Left hindlimb (tissue), 1 donor: Measurements from ENCODE around the gene OR51B2.
"Not testable (repeated sequence)": the region's sequence is repeated elsewhere in the genome, so short reads cannot be mapped to it uniquely, and the experiment has no call there.

ENCODE experiments used
- DNase-seq: peaks from one replicate; pipeline ENCODE4 v3.0.0-alpha.2; 2018

OR51B2 gene

GRCh38 chr11:5324197-5324596 lies at the start of gene OR51B2:
TSS of gene OR51B2 (minus strand) at chr11:5324297. CDS start at chr11:5324297, 0 bp downstream.
- DNase-seq: no peak

DNA sequence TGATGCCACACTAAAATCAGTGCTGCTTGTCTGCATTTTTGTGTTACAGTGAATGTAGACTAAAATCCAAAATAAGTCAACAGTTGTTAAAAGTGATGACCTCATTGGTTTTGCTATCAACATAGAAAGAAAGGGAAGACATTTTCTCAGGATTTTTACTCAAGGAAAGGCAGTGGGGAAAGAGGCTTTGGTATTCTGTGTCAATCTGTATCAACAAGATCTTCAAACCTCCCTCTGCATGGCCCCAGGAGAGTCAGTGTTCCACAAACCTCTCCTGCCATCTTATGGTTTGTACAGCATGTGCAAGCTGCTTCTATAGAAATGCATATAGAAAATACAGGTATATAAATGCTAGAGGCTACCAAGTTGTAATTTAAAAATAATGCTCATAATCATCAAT lies 45.7 kb upstream of the OR51B2 start:
- no peak for DNase-seq

GRCh38 chr11:5368502-5369043 lies 44.5 kb upstream of the OR51B2 start:
- DNase-seq: no peak

GRCh38 chr11:5367448-5368074 lies 43.5 kb upstream of the OR51B2 start:
- no peak for DNase-seq

- DNase-seq: no peak
Measured at GRCh38 chr11:5366856-5367255, 42.8 kb upstream of the OR51B2 start.

GRCh38 chr11:5366365-5366764 lies 42.3 kb upstream of the OR51B2 start:
- DNase-seq: not testable (repeated sequence)

GRCh38 chr11:5364214-5364613 lies 40.1 kb upstream of the OR51B2 start:
- DNase-seq: no peak

DNA sequence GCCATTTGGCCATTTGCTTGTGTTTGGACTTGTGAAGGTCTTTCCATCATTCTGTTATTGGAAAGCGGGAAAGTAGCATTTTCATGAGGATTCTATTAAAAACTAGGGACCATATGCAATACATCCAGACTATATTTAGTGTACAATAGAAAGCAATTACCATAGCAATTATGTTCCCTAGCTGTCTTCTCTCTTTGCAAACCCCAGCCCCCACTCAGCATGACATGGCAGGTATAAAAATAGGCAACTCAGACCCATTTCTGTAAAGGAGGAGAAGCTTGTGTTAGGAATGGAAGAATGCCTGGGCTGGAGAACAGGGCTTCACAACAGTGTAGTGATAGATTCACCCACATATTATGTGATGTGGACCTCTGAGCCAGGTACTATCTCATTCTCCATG lies 39.6 kb upstream of the OR51B2 start:
- no peak for DNase-seq

DNA sequence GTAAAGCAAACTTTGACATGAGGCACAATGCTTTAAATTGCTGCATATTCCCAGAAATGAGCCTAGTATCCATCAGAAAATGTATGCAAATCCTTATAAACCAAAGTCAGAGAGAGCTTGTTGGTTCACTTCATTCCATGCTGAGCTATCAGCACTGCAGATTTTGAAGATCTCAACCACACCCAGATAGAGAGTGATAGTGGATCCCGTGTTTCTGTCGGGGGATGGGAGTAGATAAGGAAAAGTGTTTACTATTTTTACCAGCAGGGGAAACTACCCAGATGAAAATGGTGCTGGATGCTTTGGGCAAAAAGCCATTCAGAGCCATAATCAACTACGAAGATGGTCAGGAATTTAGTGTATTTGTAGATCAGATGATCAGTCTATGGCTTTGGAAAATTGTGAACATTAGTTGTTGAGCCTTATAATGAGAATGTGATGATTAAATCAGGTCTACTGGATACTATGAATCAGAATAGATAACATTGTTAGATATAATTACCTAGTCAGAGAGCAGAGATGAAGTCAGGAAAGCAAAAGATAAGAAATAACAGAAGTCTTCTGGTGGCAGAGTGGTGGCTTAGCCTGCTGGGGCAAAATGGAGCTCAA lies 38.0 kb upstream of the OR51B2 start:
- DNase-seq: no peak

GRCh38 chr11:5356031-5356430 lies 31.9 kb upstream of the OR51B2 start:
- not testable (repeated sequence) for DNase-seq

GRCh38 chr11:5351208-5351607 lies 27.1 kb upstream of the OR51B2 start, which contains the start of gene OR51B6:
TSS of gene OR51B6 (plus strand) at chr11:5351508. CDS start at chr11:5351508, 0 bp downstream.
- DNase-seq: no peak

DNA sequence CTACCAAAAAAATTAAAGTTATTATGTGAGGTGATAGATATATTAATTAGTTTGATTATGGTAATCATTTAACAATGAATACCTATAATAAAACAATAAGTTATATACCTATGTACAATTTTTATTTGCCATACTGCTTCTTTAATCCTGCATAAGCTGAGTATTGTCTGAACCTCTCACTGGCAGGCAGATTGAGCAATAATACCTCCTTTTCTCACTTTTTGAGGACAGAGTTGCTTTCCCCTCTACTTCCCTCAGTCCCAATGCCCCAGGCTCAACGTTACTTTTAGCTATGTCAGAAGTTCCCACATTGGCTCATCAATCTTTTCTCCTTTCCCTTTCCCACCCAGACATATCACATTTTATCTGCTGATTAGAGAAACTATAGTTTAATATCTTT lies 25.5 kb upstream of the OR51B2 start:
- no peak for DNase-seq

DNA sequence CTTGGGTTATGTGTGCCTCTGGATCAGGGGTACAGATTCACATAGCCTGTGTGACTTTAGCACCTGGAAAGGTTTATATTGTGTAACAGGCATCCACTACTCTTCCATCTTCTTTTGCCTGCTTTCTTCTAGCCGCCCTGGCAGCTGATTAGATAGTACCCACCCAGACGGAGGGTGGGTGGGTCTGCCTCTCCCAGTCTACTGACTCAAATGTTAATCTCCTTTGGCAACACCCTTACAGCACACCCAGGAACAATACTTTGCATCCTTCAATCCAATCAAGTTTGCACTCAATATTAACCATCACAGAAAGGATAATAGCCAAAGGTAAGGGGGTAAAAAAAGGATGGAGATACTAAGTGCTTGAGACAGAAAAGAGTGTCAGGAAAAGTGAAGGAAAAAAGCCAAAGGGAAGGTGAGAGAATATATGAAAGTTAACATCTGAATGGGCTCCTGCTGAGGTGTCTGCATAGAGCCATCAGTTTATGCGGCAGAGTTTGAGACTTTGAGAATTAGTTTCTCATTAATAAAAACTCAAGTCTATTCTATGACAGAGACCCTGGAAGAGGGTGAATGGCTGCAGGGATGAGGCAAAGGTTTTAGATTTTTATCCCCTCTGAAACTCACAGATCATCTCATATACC lies 24.6 kb upstream of the OR51B2 start:
- no peak for DNase-seq

GRCh38 chr11:5345831-5346230 lies 21.7 kb upstream of the OR51B2 start:
- DNase-seq: no peak

GRCh38 chr11:5343474-5344335 lies 19.6 kb upstream of the OR51B2 start, which contains the start of gene OR51B5:
TSS of gene OR51B5 (minus strand) at chr11:5343524. CDS start at chr11:5343524, 0 bp downstream.
- no peak for DNase-seq

DNA sequence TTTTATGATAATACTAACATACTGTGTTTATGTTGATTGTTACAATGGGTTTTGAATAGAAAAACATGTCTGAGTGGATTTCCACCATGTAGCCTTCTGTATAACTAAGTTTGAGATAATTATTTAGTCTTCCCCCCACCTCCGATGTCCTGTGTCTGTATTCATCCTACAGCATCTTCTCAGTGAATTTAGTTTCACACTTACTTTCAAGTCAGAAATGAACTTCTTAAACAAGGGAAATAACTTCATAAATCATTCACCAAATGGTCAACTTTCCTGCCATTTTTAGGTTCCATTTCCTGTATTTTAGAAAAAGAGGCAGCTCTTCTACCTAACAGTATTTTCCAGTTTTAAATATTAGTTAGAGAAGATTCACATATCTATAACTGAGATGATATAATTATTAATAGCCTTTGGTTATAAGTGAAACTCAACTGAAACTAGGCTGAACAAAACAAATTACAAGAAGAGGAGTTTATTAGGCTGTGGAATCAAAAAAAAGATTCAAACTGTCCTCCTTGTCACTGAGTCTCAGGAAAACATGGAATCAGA lies 15.8 kb upstream of the OR51B2 start:
- DNase-seq: no peak

- not testable (repeated sequence) for DNase-seq
Measured at GRCh38 chr11:5337253-5337652, 13.2 kb upstream of the OR51B2 start.

GRCh38 chr11:5336331-5336730 lies 12.2 kb upstream of the OR51B2 start:
- no peak for DNase-seq

GRCh38 chr11:5335170-5335569 lies 11.1 kb upstream of the OR51B2 start:
- no peak for DNase-seq

- no peak for DNase-seq
Measured at GRCh38 chr11:5317292-5317691, 6.8 kb downstream of the OR51B2 start.

DNA sequence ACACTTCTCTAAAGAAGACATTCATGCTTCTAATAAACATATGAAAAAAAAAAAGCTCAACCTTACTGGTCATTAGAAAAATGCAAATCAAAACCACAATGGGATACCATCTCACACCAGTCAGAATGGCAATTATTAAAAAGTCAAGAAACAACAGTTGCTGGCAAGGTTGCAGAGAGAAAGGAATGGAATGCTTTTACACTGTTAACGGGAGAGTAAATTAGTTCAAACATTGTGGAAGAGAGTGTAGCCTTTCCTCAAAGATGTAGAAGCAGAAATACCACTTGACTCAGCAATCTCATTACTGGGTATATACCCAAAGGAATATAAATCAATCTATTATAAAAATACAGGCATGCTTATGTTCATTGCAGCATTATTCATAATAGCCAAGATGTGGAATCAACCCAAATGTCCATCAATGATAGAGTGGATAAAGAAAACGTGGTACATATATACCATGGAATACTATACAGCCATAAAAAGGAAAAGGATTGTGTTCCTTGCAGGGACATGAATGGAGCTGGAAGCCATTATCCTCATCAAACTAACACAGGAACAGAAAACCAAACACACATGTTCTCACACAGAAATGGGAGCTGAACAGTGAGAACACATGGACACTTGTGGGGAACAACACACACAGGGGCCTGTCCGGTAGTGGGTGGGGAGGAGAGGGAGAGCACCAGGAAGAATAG lies 10.6 kb downstream of the OR51B2 start:
- not testable (repeated sequence) for DNase-seq

DNA sequence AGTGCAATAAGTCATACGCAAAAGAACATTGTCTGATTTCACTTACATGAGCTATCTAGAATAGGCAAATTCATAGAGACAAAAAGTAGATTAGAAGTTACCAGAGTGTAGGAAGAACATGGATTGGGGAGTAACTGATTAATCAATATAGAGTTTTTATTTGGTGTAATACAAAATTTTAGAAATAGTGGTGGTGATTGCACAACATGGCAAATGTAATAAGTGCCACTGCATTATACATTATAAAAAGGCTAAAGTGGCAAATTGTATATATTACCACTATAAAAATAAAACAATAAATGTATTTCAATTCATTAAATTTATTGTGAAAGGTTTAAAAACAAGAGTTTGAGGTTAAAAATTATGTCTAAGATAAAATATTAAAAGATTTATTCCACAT lies 13.7 kb downstream of the OR51B2 start:
- no peak for DNase-seq
